K562 (cell line): ENCODE measurements around the gene SLC4A3. TPM values are rescaled to one million over a fixed set of nuclear protein-coding genes. Genes with fewer than 3 reads are reported as not detected.

Experiments used
- ATAC-seq: fragments of 200-7000 bp; cut with Tn5 transposase; 3 replicates; pipeline ENCODE4 v1.9.1; 2020; ENCODE audit warnings: moderate library complexity
- BruUV-seq: library from RNA; stranded (reverse); fragments of 400-500 nt; replicated peaks from 2 replicates; lab custom pipeline; 2021; lab: Mats Ljungman, UMichigan
- CTCF ChIA-PET: fragments of 300-600 bp; formaldehyde crosslinking; extraction: SDS; loops from one replicate; lab custom pipeline; 2021; ENCODE audit warnings: low intra/inter-chr PET ratio; lab: Yijun Ruan, JAX
- POLR2A ChIA-PET: fragments of 300-600, 350-650 bp; sonication (Branson Sonifier 250); formaldehyde crosslinking; extraction: SDS; loops from one replicate; lab custom pipeline; 2021; ENCODE audit warnings: antibody characterized with exemption, inconsistent platforms; lab: Yijun Ruan, JAX
- DNase-seq, 4 experiments: peaks; one replicate each; pipeline versions ENCODE4 v3.0.0 to v3.0.0-alpha.2; 2011 to 2018; ENCODE audit warnings: low spot score in 3 of 4, mixed read lengths in 3 of 4; ENCODE audit errors: extremely low read depth in 1 of 4
- FAIRE-seq: peaks from 2 replicates; lab custom pipeline; 2011; peaks lifted over from hg19 to GRCh38; lab: Jason Lieb, UNC
- H2AFZ ChIP-seq: 2 replicates; pipeline ENCODE4 v1.6.0; 2011; ENCODE audit warnings: low read depth, low read length, control low read depth, inconsistent platforms
- H3K27ac ChIP-seq: fragments of 200-600 bp; 3 replicates; pipeline ENCODE4 v1.8.0; 2011; ENCODE audit warnings: low read depth, mild to moderate bottlenecking, control low read depth, inconsistent platforms, low read length, moderate library complexity, mixed read lengths; ENCODE audit errors: extremely low read depth
- H3K27me3 ChIP-seq, 2 experiments: fragments of 300-600 bp in 1 of 2; 2 replicates in 1 of 2; 3 replicates in 1 of 2; pipeline versions ENCODE4 v1.6.0 to v1.8.0; 2011; ENCODE audit warnings: inconsistent platforms in 2 of 2, low read length in 2 of 2, mild to moderate bottlenecking in 1 of 2, mixed read lengths in 1 of 2, moderate library complexity in 1 of 2; ENCODE audit not compliant: control insufficient read depth in 2 of 2, insufficient read depth in 2 of 2
- H3K36me3 ChIP-seq: fragments of 300-600 bp; 3 replicates; pipeline ENCODE4 v1.8.0; 2011; ENCODE audit warnings: mild to moderate bottlenecking, low read length, inconsistent platforms; ENCODE audit not compliant: control insufficient read depth, insufficient read depth
- H3K4me1 ChIP-seq, 2 experiments: fragments of 200-600 bp in 1 of 2; replicated peaks in 1 of 2; 2 replicates in 1 of 2; 3 replicates in 1 of 2; pipeline versions ENCODE4 v1.5.1 to v1.8.0; 2011; ENCODE audit warnings: inconsistent platforms in 2 of 2, low read length in 2 of 2, mild to moderate bottlenecking in 1 of 2, mixed read lengths in 1 of 2, moderate library complexity in 1 of 2; ENCODE audit not compliant: control insufficient read depth in 2 of 2, insufficient read depth in 2 of 2
- H3K4me2 ChIP-seq: 2 replicates; pipeline ENCODE4 v1.6.1; 2011; ENCODE audit warnings: low read length, control low read depth, inconsistent platforms, mixed read lengths; ENCODE audit not compliant: insufficient read depth
- H3K4me3 ChIP-seq: fragments of 200-600 bp; sonication (generic), shearing (Covaris generic); 2 replicates; pipeline ENCODE4 v1.5.1; 2016; ENCODE audit warnings: control low read depth, inconsistent platforms
- H3K79me2 ChIP-seq: fragments of 200-600 bp; 3 replicates; pipeline ENCODE4 v1.8.0; 2011; ENCODE audit warnings: low read length, inconsistent platforms; ENCODE audit not compliant: control insufficient read depth, insufficient read depth
- H3K9ac ChIP-seq, 2 experiments: 2 replicates each; pipeline versions ENCODE4 v1.6.0 to v1.6.1; 2011; ENCODE audit warnings: low read depth in 2 of 2, low read length in 2 of 2, control low read depth in 1 of 2, inconsistent platforms in 1 of 2, mild to moderate bottlenecking in 1 of 2, mixed read lengths in 1 of 2; ENCODE audit not compliant: insufficient read depth in 1 of 2
- H3K9me1 ChIP-seq: one replicate; pipeline ENCODE4 v1.6.0; 2011; ENCODE audit warnings: inconsistent platforms, mild to moderate bottlenecking, low read length, moderate library complexity; ENCODE audit not compliant: control insufficient read depth, insufficient read depth
- H3K9me3 ChIP-seq: replicated peaks from 2 replicates; pipeline ENCODE4 v1.5.1; 2011; ENCODE audit warnings: low read depth, low read length, inconsistent platforms; ENCODE audit not compliant: control insufficient read depth, insufficient read depth
- H4K20me1 ChIP-seq: replicated peaks from 2 replicates; pipeline ENCODE4 v1.6.1; 2011; ENCODE audit warnings: low read length, inconsistent platforms, mixed read lengths; ENCODE audit not compliant: control insufficient read depth, insufficient read depth
- CEBPB ChIP-seq: fragments of 450-650 bp; IDR thresholded peaks from 2 replicates; pipeline ENCODE4 v1.6.1; 2016; ENCODE audit warnings: missing genetic modification characterization, missing compliant biosample characterization
- ELF2 ChIP-seq: fragments of 250-450 bp; sonication (Bioruptor Pico); IDR thresholded peaks from 2 replicates; pipeline ENCODE4 v1.5.0; 2021; ENCODE audit warnings: mild to moderate bottlenecking
- HSF4 ChIP-seq: fragments of 250-450 bp; sonication (Bioruptor Pico); IDR thresholded peaks from 2 replicates; pipeline ENCODE4 v2.1.2; 2022; ENCODE audit warnings: mild to moderate bottlenecking, moderate library complexity, borderline replicate concordance
- KDM2B ChIP-seq: fragments of 250-450 bp; sonication (Bioruptor Pico); IDR thresholded peaks from 2 replicates; pipeline ENCODE4 v1.8.0; 2021; ENCODE audit warnings: mild to moderate bottlenecking, moderate library complexity
- NR2C2 ChIP-seq, 2 experiments: fragments of 200-800 bp in 1 of 2; sonication (Bioruptor generic) in 1 of 2; sonication (generic) in 1 of 2; formaldehyde crosslinking in 1 of 2; IDR thresholded peaks; 2 replicates each; pipeline versions ENCODE4 v1.6.1 to v1.8.0; 2016 to 2022; ENCODE audit warnings: mild to moderate bottlenecking in 1 of 2, missing compliant biosample characterization in 1 of 2, missing genetic modification characterization in 1 of 2, missing genetic modification reagents in 1 of 2
- STAT6 ChIP-seq: sonication (generic); formaldehyde crosslinking; IDR thresholded peaks from 2 replicates; pipeline ENCODE4 v1.8.1; 2023; ENCODE audit warnings: mild to moderate bottlenecking, missing genetic modification reagents
- TBL1XR1 ChIP-seq, 2 experiments: IDR thresholded peaks; 2 replicates each; pipeline ENCODE4 v1.6.1; 2012; ENCODE audit warnings: improper control_type of control experiment in 2 of 2, low read length in 2 of 2, mild to moderate bottlenecking in 1 of 2
- XRCC5 ChIP-seq: fragments of 200-400 bp; formaldehyde crosslinking; IDR thresholded peaks from 2 replicates; pipeline ENCODE4 v1.6.1; 2017; ENCODE audit warnings: low read depth, mild to moderate bottlenecking, low read length
- ZKSCAN1 ChIP-seq: fragments of 150-350 bp; IDR thresholded peaks from 2 replicates; pipeline ENCODE4 v1.6.1; 2016; ENCODE audit warnings: low read depth, low read length
- ZNF445 ChIP-seq: fragments of 250-450 bp; sonication (Bioruptor Pico); IDR thresholded peaks from 2 replicates; pipeline ENCODE4 v1.4.0; 2020; ENCODE audit warnings: low read depth, mild to moderate bottlenecking, moderate library complexity
- ZNF512 ChIP-seq: IDR thresholded peaks from 2 replicates; pipeline ENCODE4 v1.6.1; 2016; ENCODE audit warnings: missing genetic modification characterization, missing compliant biosample characterization
- WGBS: fragments of 100-300 bp; shearing (Covaris generic); methylation state at CpG from one replicate; pipeline ENCODE4 v1.1.6; 2016; ENCODE audit warnings: low coverage, mixed read lengths; ENCODE audit not compliant: insufficient coverage; ENCODE audit errors: missing lambda C conversion rate; 5-methylcytosine and 5-hydroxymethylcytosine counted together
- in situ Hi-C: fragments of 300-500 bp; cut with MboI; formaldehyde crosslinking; loops from 4 replicates; pipeline ENCODE4 v1.15.0; 2018; ENCODE audit warnings: inconsistent platforms, mixed read lengths
- intact Hi-C: fragments of 100-400 bp; cut with micrococcal nuclease; formaldehyde crosslinking; loops from 2 replicates; pipeline ENCODE4 v1.14.2; 2022
- polyA plus RNA-seq, 8 experiments: library from polyadenylated mRNA; depleted of rRNA in 4 of 8; stranded (reverse) in 5 of 8; unstranded in 3 of 8; fragments of >200 nt; fragmentation: Nextera tagmentation in 2 of 8; fragmentation: Illumina TruSeq in 1 of 8; extraction: Ambion mirVana in 2 of 8; extraction: Trizol in 1 of 8; gene quantifications; 2 replicates each; pipeline versions ENCODE4 v1.2.1 to v1.2.3, GENCODE V29; 2011 to 2014; ENCODE audit warnings: inconsistent platforms in 1 of 8, missing spikeins in 1 of 8
- total RNA-seq, 7 experiments: library from RNA; depleted of rRNA in 6 of 7; stranded (reverse); fragments of >200 nt in 6 of 7; fragmentation: Illumina TruSeq in 2 of 7; extraction: Trizol in 2 of 7; gene quantifications; 2 replicates each; pipeline versions ENCODE4 v1.2.1 to v1.2.3, GENCODE V29; 2011 to 2021; ENCODE audit warnings: low replicate concordance in 1 of 7
- TF ChIP-seq, protein P1 (sequence below), 2 experiments: fragments of 450-650 bp; IDR thresholded peaks; 2 replicates each; pipeline ENCODE4 v1.6.1; 2018; ENCODE audit warnings: mild to moderate bottlenecking in 2 of 2, low read depth in 1 of 2; ENCODE audit not compliant: partially characterized antibody in 2 of 2

SLC4A3 gene
- total and polyA plus RNA-seq, 9 of the 15 experiments (the other 6 are each of a cell fraction or from before 2014, with no cell fraction given): 0.04 to 0.31 (median 0.16) TPM; not detected in 5

DNA sequence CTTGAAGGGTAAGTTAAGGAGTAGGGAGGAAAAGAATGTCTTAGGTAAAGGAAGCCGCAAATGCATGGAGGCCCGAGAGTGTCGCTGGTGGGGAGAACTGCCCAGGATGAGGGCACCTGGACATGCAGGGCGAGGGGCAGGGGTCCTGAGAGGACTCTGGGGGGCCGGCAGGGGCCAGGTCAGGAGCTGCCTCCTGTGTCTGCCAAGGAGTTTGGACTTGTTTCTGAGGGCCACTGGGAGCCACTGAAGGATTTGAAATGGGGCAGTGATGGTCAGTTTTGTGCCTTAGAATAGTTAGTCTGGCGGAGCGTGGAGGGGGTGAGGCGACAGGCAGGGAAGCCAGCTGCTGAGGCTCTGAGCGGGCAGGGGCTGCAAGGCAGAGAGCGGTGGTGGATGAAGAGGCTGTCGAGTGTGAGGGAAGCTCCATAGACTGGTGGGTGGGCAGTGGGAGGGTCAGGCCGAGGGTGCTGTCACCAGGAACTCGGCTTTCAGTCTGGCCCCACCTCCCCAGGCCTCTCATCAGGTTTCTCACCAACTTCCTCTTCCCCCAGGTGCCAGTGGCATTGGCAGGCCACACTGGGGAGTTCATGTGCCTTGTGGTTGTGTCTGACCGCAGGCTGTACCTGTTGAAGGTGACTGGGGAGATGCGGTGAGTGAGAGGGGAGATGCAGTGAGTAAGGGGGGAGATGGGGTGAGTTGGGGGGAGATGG is 14.7 kb upstream of the SLC4A3 start:
- in situ Hi-C loops: no loop called here
- H3K9me1 ChIP-seq: no peaks in the 10 kb centered on the region
- no peak overlapping the region for H3K4me3 ChIP-seq
- ATAC-seq (no peak), DNase-seq (no peak), FAIRE-seq (no peak)
- H3K27ac ChIP-seq: no peak overlapping the region
- ChIA-PET POLR2A (no interaction called here), CTCF (no interaction called here)
- H3K9ac ChIP-seq: no peak overlapping the region; a peak in 1 of 4 replicates
- no peaks in the 10 kb centered on the region for H3K36me3 ChIP-seq
- H3K79me2 ChIP-seq: no peaks in the 10 kb centered on the region
- H3K4me2 ChIP-seq: no peak overlapping the region
- H3K9me3 ChIP-seq: no peaks in the 10 kb centered on the region
- H3K4me1 ChIP-seq: peaks cover 0 to 19% of the 10 kb centered on the region in 2 experiments; a peak in 2 of 5 replicates
- no peak overlapping the region for H2AFZ ChIP-seq
- H4K20me1 ChIP-seq: no peaks in the 10 kb centered on the region; the same call in 1 of the 2 replicates
- intact Hi-C loops: no loop called here
- H3K27me3 ChIP-seq: no peaks in the 10 kb centered on the region
- 83% methylated on average over 11 of the region's 15 CpGs for WGBS
- no TSS peak for BruUV-seq
- no peak for TF ChIP-seq TBL1XR1 (IDR thresholded peaks at IDR 0.05; ENCODE audit: low read length in 2 of 2)
- TF ChIP-seq STAT6: no peak
- TF ChIP-seq KDM2B (CRISPR knock-in tag): no peak
- no peak for TF ChIP-seq HSF4 (CRISPR knock-in tag)
- TF ChIP-seq ZNF445 (CRISPR knock-in tag): no peak
- no peak for TF ChIP-seq XRCC5
- TF ChIP-seq ELF2: no peak
- no peak for TF ChIP-seq ZKSCAN1
- no peak for TF ChIP-seq ZNF512 (tag)
- no peak for TF ChIP-seq CEBPB (tag)
- TF ChIP-seq, protein P1, sequence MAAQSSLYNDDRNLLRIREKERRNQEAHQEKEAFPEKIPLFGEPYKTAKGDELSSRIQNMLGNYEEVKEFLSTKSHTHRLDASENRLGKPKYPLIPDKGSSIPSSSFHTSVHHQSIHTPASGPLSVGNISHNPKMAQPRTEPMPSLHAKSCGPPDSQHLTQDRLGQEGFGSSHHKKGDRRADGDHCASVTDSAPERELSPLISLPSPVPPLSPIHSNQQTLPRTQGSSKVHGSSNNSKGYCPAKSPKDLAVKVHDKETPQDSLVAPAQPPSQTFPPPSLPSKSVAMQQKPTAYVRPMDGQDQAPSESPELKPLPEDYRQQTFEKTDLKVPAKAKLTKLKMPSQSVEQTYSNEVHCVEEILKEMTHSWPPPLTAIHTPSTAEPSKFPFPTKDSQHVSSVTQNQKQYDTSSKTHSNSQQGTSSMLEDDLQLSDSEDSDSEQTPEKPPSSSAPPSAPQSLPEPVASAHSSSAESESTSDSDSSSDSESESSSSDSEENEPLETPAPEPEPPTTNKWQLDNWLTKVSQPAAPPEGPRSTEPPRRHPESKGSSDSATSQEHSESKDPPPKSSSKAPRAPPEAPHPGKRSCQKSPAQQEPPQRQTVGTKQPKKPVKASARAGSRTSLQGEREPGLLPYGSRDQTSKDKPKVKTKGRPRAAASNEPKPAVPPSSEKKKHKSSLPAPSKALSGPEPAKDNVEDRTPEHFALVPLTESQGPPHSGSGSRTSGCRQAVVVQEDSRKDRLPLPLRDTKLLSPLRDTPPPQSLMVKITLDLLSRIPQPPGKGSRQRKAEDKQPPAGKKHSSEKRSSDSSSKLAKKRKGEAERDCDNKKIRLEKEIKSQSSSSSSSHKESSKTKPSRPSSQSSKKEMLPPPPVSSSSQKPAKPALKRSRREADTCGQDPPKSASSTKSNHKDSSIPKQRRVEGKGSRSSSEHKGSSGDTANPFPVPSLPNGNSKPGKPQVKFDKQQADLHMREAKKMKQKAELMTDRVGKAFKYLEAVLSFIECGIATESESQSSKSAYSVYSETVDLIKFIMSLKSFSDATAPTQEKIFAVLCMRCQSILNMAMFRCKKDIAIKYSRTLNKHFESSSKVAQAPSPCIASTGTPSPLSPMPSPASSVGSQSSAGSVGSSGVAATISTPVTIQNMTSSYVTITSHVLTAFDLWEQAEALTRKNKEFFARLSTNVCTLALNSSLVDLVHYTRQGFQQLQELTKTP (IDR thresholded peaks at IDR 0.05; ENCODE audit: low read depth in 1 of 2, partially characterized antibody in 2 of 2): no peak
- no peak for TF ChIP-seq NR2C2 (CRISPR knock-in tag; IDR thresholded peaks at IDR 0.05)
- no peak for TF ChIP-seq NR2C2 (tag; IDR thresholded peaks at IDR 0.05)
